ENCODE measurements around the gene CLTB.

The CLTB gene

GRCh38 chr5:176383961-176384360 is 32.4 kb downstream of the CLTB start:
- no peak for DNase-seq

GRCh38 chr5:176383248-176383905 is 33.0 kb downstream of the CLTB start:
- no peak for DNase-seq

- DNase-seq: no peak
Observed at GRCh38 chr5:176382721-176383120, 33.6 kb downstream of the CLTB start.

- DNase-seq: no peak
Observed at GRCh38 chr5:176381979-176382378, 34.4 kb downstream of the CLTB start.

GRCh38 chr5:176381423-176381822 is 34.9 kb downstream of the CLTB start:
- DNase-seq: no peak

GRCh38 chr5:176379881-176380280 is 36.5 kb downstream of the CLTB start:
- no peak for DNase-seq

- DNase-seq: peak in 1 of 56 donors; percentile 18
Observed at GRCh38 chr5:176373100-176373818, 43.1 kb downstream of the CLTB start.

GRCh38 chr5:176371621-176372539 is 44.5 kb downstream of the CLTB start:
- DNase-seq: peak in 4 of 56 donors; percentile 4 to 32 (median 18)

- no peak for DNase-seq
Observed at GRCh38 chr5:176369934-176370711, 46.2 kb downstream of the CLTB start.

- no peak for DNase-seq
Observed at GRCh38 chr5:176368726-176369125, 47.6 kb downstream of the CLTB start.

- DNase-seq: peak in 1 of 56 donors; percentile 35
Observed at GRCh38 chr5:176366232-176366894, 50.0 kb downstream of the CLTB start.

- DNase-seq: peak in 45 of 56 donors; percentile 13 to 72 (median 46)
Observed at GRCh38 chr5:176365351-176366231, 50.7 kb downstream of the CLTB start, which contains the start of gene ARL10. ARL10 (plus strand) TSS chr5:176365487; CDS start chr5:176365564, 77 bp downstream.

- DNase-seq: peak in 2 of 56 donors; percentile 29 to 48
Observed at GRCh38 chr5:176364765-176365350, 51.5 kb downstream of the CLTB start.

- no peak for DNase-seq
Observed at GRCh38 chr5:176362233-176362490, 54.2 kb downstream of the CLTB start.

GRCh38 chr5:176361437-176362232 is 54.7 kb downstream of the CLTB start, which contains the start of gene KIAA1191:
KIAA1191 (minus strand) TSS chr5:176361764; CDS start chr5:176359508, 2,256 bp downstream.
- peak; percentile 32 to 96 (median 89) for DNase-seq

- DNase-seq: peak in 7 of 56 donors; percentile 17 to 53 (median 38)
Observed at GRCh38 chr5:176360894-176361436, 55.4 kb downstream of the CLTB start.

GRCh38 chr5:176359658-176360057 is 56.7 kb downstream of the CLTB start:
- DNase-seq: no peak

- no peak for DNase-seq
Observed at GRCh38 chr5:176356179-176356566, 60.2 kb downstream of the CLTB start.

Data from amygdala (tissue), 56 donors.